ENCODE measurements around the gene PREX1. TPM values are rescaled to one million over a fixed set of nuclear protein-coding genes. Genes with fewer than 3 reads are reported as not detected.
A peak's percentile ranks its signal among the peaks of the same experiment; 100 is the strongest.

Gene PREX1
- total RNA-seq, 2 experiments from 2014 or later = 142 to 147 TPM

- ATAC-seq (ENCODE audit: low read depth) (no peak), DNase-seq (no peak)
- POLR2A ChIA-PET = no interaction called here
- H3K27ac Mint-ChIP-seq = no peak overlapping the region
- peaks cover 21% of the 10 kb centered on the region for H3K36me3 Mint-ChIP-seq
- H3K9me3 Mint-ChIP-seq = no peaks in the 10 kb centered on the region
- no peak overlapping the region for H3K4me3 Mint-ChIP-seq
- no peaks in the 10 kb centered on the region for H3K27me3 Mint-ChIP-seq
- peaks cover 44% of the 10 kb centered on the region for H3K4me1 Mint-ChIP-seq
These were observed 27.6 kb downstream of the PREX1 start for GRCh38 chr20:48800177-48800576.

DNA sequence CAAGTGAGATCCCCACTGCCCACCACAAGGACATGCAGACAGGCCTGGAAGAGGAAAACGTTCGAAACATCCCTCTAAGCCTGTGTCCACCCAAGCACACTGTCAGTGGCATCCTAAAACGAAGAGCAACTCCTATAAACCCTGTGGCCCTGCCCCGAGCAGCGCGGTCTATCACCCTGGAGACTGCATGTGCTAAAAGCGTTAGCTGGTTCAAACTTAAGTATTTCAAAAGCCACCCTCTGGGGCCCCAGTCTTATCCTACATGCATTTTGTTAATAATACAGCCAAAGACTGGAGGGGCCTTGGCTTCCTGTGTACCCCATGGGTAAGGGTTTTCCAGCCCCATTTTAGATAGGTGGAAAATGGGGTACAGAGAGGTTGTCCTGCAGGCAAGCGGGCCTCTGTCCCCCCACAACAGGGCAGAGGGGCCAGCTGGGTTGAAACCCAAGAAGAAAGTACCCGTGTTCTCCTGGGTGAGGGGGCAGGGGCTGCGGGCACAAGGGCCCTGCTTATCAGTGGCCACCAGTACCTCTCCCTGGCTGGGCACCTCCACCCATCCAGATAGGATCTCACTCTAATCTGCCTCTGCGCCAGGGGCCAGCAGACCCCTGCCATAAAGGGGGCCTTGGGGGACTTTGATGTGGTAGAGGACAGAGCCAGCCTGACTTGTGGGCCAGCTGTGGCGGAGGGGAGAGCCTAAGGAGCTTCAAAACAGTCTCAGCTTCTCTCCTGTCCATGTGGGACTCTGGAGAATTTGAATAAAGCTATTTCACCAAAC, 28.3 kb downstream of the PREX1 start:
- Mint-ChIP-seq H3K36me3 (peaks cover 15% of the 10 kb centered on the region), H3K4me1 (peaks cover 45% of the 10 kb centered on the region), H3K27me3 (no peaks in the 10 kb centered on the region), H3K27ac (no peak overlapping the region), H3K9me3 (no peaks in the 10 kb centered on the region), H3K4me3 (no peak overlapping the region)
- ATAC-seq (ENCODE audit: low read depth) (no peak), DNase-seq (no peak)
- POLR2A ChIA-PET = interaction anchor here (0.7 to 1.3 kb wide), 2 partner anchors 11 to 36 kb away, joined by 3 to 6 read pairs; no protein-coding TSS in a partner anchor

- POLR2A ChIA-PET = interaction anchor here (1.3 to 1.4 kb wide), 2 partner anchors 9 to 10 kb away, joined by 3 to 6 read pairs; no protein-coding TSS in a partner anchor
- ATAC-seq (ENCODE audit: low read depth) (no peak), DNase-seq (no peak)
- peak overlapping the region; percentile 27 for H3K27ac Mint-ChIP-seq
- H3K4me3 Mint-ChIP-seq = no peak overlapping the region
- peaks cover 9% of the 10 kb centered on the region for H3K36me3 Mint-ChIP-seq
- no peaks in the 10 kb centered on the region for H3K27me3 Mint-ChIP-seq
- H3K4me1 Mint-ChIP-seq = peaks cover 47% of the 10 kb centered on the region
- H3K9me3 Mint-ChIP-seq = no peaks in the 10 kb centered on the region
These were observed 29.7 kb downstream of the PREX1 start for GRCh38 chr20:48797850-48798747.

DNA sequence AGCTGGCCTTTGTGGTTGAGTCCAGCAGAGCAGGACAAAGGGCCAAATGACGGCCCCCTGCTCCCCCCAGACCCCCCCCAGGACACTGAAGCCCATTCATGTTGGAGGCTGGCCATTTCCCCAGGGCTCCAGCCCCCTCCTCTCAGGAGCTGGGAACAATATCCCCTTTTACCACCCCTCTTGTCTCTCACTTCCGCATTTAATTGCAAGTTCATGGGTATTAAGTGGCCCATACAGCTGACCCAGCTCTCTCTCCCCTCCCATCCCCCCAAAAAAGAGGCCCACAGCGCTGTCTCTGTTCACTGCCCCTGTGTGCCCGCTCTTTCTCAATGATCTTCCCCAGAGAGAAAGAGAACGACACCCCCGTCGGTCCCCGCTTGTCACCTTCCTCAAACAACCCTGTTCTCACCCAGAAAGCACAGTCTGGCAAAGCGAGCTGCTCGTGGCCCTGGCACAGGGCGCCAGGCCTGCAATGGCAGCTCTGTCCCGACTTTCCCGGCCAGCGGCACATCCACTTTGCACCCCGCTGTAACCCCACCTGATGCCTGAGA, 30.4 kb downstream of the PREX1 start:
- no peaks in the 10 kb centered on the region for H3K27me3 Mint-ChIP-seq
- no peak overlapping the region for H3K27ac Mint-ChIP-seq
- peaks cover 6% of the 10 kb centered on the region for H3K36me3 Mint-ChIP-seq
- H3K4me1 Mint-ChIP-seq = peaks cover 44% of the 10 kb centered on the region
- POLR2A ChIA-PET = interaction anchor here (0.6 to 1.4 kb wide), 2 partner anchors 11 to 91 kb away, joined by 3 to 5 read pairs; no protein-coding TSS in a partner anchor
- no peaks in the 10 kb centered on the region for H3K9me3 Mint-ChIP-seq
- DNase-seq = no peak
- no peak overlapping the region for H3K4me3 Mint-ChIP-seq
- ATAC-seq (ENCODE audit: low read depth) = no peak

DNA sequence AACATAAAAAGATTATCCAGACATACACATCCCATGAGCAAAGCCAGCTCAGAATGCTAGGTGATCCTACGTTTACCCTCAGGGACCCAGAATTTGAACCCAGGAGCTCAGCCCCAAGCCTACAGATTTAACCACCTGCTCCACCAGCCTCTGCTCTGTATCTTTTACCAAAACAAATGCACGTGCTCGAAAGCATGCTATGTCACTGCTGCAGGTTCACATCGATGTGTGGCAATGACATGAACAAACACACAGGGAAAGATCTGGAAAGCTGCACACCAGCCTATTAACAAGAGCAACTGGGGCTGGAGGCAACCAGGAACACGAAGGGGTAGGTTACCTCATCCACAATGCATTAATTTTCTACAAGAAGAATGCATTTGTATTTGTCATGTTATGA, 32.1 kb downstream of the PREX1 start:
- no peak for DNase-seq
- POLR2A ChIA-PET = interaction anchor here (1.0 kb wide), 1 partner anchor 89 kb away, joined by 3 read pairs; no protein-coding TSS in a partner anchor
- H3K4me1 Mint-ChIP-seq = peaks cover 40% of the 10 kb centered on the region
- no peak overlapping the region for H3K27ac Mint-ChIP-seq
- no peaks in the 10 kb centered on the region for H3K9me3 Mint-ChIP-seq
- H3K36me3 Mint-ChIP-seq = no peaks in the 10 kb centered on the region
- no peak overlapping the region for H3K4me3 Mint-ChIP-seq
- ATAC-seq (ENCODE audit: low read depth) = no peak
- no peaks in the 10 kb centered on the region for H3K27me3 Mint-ChIP-seq

DNA sequence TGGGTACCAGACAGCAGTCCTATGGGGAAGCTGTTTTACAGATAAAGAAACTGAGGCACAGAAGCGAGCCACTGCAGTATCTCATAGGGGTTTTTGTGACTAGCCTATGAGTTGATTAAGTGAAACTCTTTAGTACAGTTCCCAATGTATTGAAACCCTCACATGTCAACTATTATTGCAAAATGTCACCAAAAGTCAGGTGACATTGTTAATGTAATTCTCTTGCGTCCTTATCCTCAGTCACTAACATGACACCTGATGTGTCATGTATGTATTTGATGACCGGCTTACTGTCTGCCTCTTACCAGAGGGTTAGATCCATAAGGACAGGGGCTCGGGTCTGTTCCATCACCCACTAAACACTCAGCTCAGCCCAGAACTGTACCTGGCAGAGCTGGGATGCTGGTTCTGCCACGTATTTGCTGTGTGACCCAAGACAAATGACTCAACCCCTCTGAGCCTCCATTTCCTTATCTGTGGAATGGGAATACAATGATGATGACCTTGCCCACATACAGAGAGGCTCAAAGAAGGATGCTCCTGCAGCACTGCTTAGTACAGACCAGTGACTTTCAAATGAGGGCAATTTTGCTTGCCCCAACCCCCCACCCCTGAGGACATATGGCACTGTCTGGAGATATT, 32.9 kb downstream of the PREX1 start:
- H3K27ac Mint-ChIP-seq = peak overlapping the region; percentile 15
- POLR2A ChIA-PET = interaction anchor here (1.0 kb wide), 1 partner anchor 88 kb away, joined by 3 read pairs; no protein-coding TSS in a partner anchor

GRCh38 chr20:48794360-48794759, 33.4 kb downstream of the PREX1 start:
- no peak for DNase-seq

More for the DNA sequence above, 32.9 kb downstream of the PREX1 start:
- no peaks in the 10 kb centered on the region for H3K9me3 Mint-ChIP-seq
- peaks cover 2% of the 10 kb centered on the region for H3K36me3 Mint-ChIP-seq
- H3K4me3 Mint-ChIP-seq = no peak overlapping the region
- DNase-seq (no peak), ATAC-seq (ENCODE audit: low read depth) (no peak)
- H3K27me3 Mint-ChIP-seq = no peaks in the 10 kb centered on the region
- H3K4me1 Mint-ChIP-seq = peaks cover 44% of the 10 kb centered on the region

DNA sequence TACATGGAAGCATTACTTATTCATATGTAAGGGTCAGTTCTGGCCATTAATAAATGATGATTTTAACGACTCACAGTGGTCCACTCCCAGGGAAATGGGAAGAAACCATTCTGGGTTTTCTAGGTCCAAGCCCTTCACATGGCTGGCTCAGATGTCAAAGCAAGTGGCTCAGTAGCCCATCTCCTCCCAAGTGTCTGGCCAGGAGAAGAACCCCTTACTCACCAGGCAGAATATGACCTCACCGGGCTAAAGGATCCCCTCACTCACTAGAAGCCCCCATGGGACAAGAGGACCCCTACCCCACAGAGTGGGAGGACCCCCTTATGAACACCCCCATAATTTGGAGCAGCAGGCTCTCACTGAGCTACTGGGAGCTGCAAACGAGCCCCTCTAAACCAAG, 34.0 kb downstream of the PREX1 start:
- Mint-ChIP-seq H3K4me3 (no peak overlapping the region), H3K27me3 (no peaks in the 10 kb centered on the region), H3K4me1 (peaks cover 50% of the 10 kb centered on the region), H3K9me3 (no peaks in the 10 kb centered on the region), H3K27ac (peak overlapping the region; percentile 78), H3K36me3 (peaks cover 6% of the 10 kb centered on the region)
- no peak for ATAC-seq (ENCODE audit: low read depth)
- POLR2A ChIA-PET = no interaction called here
- no peak for DNase-seq

More at GRCh38 chr20:48794360-48794759, 33.4 kb downstream of the PREX1 start:
- Mint-ChIP-seq H3K27me3 (no peaks in the 10 kb centered on the region), H3K4me1 (peaks cover 47% of the 10 kb centered on the region), H3K9me3 (no peaks in the 10 kb centered on the region), H3K27ac (peak overlapping the region; percentile 78), H3K36me3 (peaks cover 6% of the 10 kb centered on the region), H3K4me3 (peak overlapping the region; percentile 6)
- POLR2A ChIA-PET = no interaction called here
- ATAC-seq (ENCODE audit: low read depth) = peak; percentile 57

DNA sequence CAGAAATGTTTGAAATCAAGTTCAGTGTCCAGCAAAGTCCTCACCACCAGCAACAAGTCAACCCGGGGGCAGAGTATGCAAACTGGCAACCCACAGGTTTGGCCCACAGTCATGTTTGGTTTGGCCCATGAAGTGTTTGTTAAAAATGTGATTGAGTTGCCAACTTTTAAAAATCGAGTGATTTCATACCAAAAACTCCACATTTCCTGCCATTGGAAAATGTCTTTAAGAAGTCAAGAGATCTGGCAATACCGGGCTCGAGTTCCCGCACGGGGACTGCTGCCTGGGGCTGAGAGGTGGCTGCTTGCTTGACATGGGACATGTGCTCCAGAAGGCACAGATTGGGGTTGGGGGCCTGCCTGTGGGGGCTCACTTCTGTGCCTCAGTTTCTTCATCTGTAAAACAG, 36.1 kb downstream of the PREX1 start:
- no peaks in the 10 kb centered on the region for H3K9me3 Mint-ChIP-seq
- H3K36me3 Mint-ChIP-seq = peaks cover 6% of the 10 kb centered on the region
- H3K27me3 Mint-ChIP-seq = no peaks in the 10 kb centered on the region
- no peak for DNase-seq
- H3K4me3 Mint-ChIP-seq = no peak overlapping the region
- H3K27ac Mint-ChIP-seq = no peak overlapping the region
- POLR2A ChIA-PET = no interaction called here
- no peak for ATAC-seq (ENCODE audit: low read depth)
- H3K4me1 Mint-ChIP-seq = peaks cover 55% of the 10 kb centered on the region

DNA sequence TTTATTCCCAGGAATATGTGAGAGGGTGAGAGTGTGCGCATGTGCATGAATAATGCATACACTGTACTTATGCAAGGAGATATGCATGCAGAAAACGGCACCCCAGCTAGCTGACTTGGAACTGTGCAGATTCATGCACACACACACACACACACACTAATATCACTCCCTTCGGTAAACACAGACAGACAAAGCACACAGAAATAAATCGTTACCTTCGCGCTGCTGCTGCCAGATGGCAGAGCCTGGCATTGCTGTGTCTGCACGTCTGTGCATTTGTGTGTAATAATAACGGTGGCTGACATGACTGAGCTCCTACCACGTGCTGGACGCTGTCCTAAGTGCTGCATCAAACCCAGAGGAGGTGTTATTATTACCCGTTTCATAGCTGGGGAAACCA, 36.8 kb downstream of the PREX1 start:
- Mint-ChIP-seq H3K36me3 (peaks cover 6% of the 10 kb centered on the region), H3K4me1 (peaks cover 57% of the 10 kb centered on the region), H3K9me3 (no peaks in the 10 kb centered on the region), H3K4me3 (no peak overlapping the region), H3K27me3 (no peaks in the 10 kb centered on the region), H3K27ac (no peak overlapping the region)
- POLR2A ChIA-PET = interaction anchor here (0.5 kb wide), 1 partner anchor 115 kb away, joined by 3 read pairs; no protein-coding TSS in a partner anchor
- ATAC-seq (ENCODE audit: low read depth) = no peak
- no peak for DNase-seq

DNA sequence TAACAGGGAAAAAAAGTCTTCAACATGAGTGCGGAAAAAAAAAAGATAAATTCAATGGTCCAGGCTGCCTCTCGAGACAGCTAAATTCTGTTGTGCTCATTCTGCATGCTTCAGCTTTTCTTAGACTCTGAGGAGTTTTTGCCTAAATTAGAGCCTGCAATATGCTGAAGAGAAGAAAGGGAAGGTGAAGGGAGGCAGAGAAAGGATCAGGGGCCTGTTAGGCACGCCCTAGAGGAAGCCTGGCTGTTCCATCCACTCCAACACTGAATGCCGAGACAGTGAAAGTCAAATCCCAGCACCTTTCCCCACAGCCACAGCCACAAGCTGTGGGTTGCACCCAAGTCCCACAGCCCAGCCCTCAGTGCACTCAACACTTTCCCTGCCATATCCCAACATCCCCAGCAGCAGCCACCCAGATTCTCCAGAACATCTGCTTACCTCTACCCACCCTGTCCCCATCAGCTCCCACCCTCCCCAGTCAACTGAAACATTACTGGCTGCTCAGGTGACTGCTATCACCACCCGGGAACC, 37.3 kb downstream of the PREX1 start:
- H3K36me3 Mint-ChIP-seq = peaks cover 7% of the 10 kb centered on the region
- no peak for DNase-seq
- H3K27me3 Mint-ChIP-seq = no peaks in the 10 kb centered on the region
- no peak overlapping the region for H3K4me3 Mint-ChIP-seq
- H3K27ac Mint-ChIP-seq = peak overlapping the region; percentile 57
- no peaks in the 10 kb centered on the region for H3K9me3 Mint-ChIP-seq
- no peak for ATAC-seq (ENCODE audit: low read depth)
- H3K4me1 Mint-ChIP-seq = peaks cover 59% of the 10 kb centered on the region
- POLR2A ChIA-PET = interaction anchor here (0.5 kb wide), 1 partner anchor 116 kb away, joined by 3 read pairs; no protein-coding TSS in a partner anchor

DNA sequence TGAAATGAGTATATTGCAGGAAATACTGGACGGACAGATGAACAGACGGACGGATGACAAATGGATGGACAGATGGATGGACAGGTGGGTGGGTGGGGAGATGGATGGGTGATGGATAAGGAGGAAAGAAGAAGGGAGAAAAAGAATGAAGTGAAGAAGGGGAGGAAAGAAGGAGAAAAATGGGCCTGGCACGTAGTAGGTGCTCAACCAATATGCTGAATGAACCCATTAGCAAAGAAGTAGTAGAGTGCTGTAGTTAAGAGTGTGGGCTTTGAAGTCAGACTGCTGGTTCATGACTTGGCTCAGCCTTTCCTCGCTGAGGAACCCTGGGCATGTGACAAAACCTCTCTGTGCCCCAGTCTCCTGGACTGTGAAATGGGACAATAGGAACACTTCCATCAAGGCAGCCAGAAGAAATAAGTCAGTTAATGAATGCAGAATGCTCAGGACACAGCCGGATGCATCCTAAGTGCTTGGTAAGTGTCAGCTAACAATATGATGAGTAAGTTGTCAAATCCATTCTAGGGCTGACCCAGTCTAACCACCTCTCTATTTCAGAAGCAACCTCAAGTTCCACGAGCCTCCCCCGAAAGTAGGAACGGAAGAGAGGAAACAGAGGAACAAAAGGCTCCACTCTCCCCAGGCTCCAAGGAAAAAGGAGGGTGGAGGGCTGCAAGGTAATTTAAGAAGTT, 37.9 kb downstream of the PREX1 start:
- Mint-ChIP-seq H3K4me3 (no peak overlapping the region), H3K27ac (peak overlapping the region; percentile 57), H3K36me3 (peaks cover 8% of the 10 kb centered on the region), H3K4me1 (peaks cover 56% of the 10 kb centered on the region), H3K9me3 (no peaks in the 10 kb centered on the region), H3K27me3 (no peaks in the 10 kb centered on the region)
- POLR2A ChIA-PET = interaction anchor here (1.2 to 1.8 kb wide), 2 partner anchors 9 to 39 kb away, joined by 4 to 6 read pairs; no protein-coding TSS in a partner anchor
- DNase-seq (no peak), ATAC-seq (ENCODE audit: low read depth) (no peak)
